ENCODE measurements around the gene RPS14. TPM values are rescaled to one million over a fixed set of nuclear protein-coding genes. Genes with fewer than 3 reads are reported as not detected.

RPS14 gene
- 1,000 to 10,000 TPM; 1,684 to 3,537 (median 3,314) TPM for total RNA-seq

- peak; percentile 97 to 98 for DNase-seq (ENCODE audit: low spot score in 2 of 2)
- H3K27ac ChIP-seq = peak within 1 kb of the TSS; percentile 97
- TF ChIP-seq POLR2AphosphoS5 (IDR thresholded peaks at IDR 0.05) = peak in 2 of 3 donors; percentile 77 to 93
- peak; percentile 83 to 95 for TF ChIP-seq CTCF (IDR thresholded peaks at IDR 0.05)
- no peak for TF ChIP-seq EP300 (IDR thresholded peaks at IDR 0.05)
- TF ChIP-seq POLR2A (IDR thresholded peaks at IDR 0.05) = peak; percentile 21 to 84
- H3K36me3 ChIP-seq = peaks cover 30% of the 10 kb centered on the region
- peak within 1 kb of the TSS; percentile 92 for H3K4me3 ChIP-seq
- WGBS = 4% methylated on average over 55 of the region's 58 CpGs
- H3K4me1 ChIP-seq = peaks cover 27% of the 10 kb centered on the region
- H3K27me3 ChIP-seq = no peaks in the 10 kb centered on the region
- no peaks in the 10 kb centered on the region for H3K9me3 ChIP-seq
Observed at GRCh38 chr5:150449517-150450339, at the start of gene RPS14. Gene RPS14, minus strand, starts transcription at chr5:150449739. Its CDS starts 2,006 bp downstream, at chr5:150447733.

- TF ChIP-seq POLR2A (IDR thresholded peaks at IDR 0.05) (no peak), EP300 (IDR thresholded peaks at IDR 0.05) (no peak)
- H3K4me3 ChIP-seq = no peak overlapping the region
- H3K27me3 ChIP-seq = no peaks in the 10 kb centered on the region
- no peak for DNase-seq (ENCODE audit: low spot score in 2 of 2)
- no peaks in the 10 kb centered on the region for H3K36me3 ChIP-seq
- peak overlapping the region; percentile 82 for H3K27ac ChIP-seq
- no peaks in the 10 kb centered on the region for H3K9me3 ChIP-seq
- H3K4me1 ChIP-seq = peaks cover 85% of the 10 kb centered on the region
Observed at GRCh38 chr5:150498971-150499370, 49.4 kb upstream of the RPS14 start.

GRCh38 chr5:150498501-150498900 lies 49.0 kb upstream of the RPS14 start:
- no peaks in the 10 kb centered on the region for H3K27me3 ChIP-seq
- TF ChIP-seq EP300 (IDR thresholded peaks at IDR 0.05) = no peak
- peaks cover 85% of the 10 kb centered on the region for H3K4me1 ChIP-seq
- DNase-seq (ENCODE audit: low spot score in 2 of 2) = no peak
- no peaks in the 10 kb centered on the region for H3K9me3 ChIP-seq
- WGBS = 64% methylated on average over 6 of the region's 6 CpGs
- H3K36me3 ChIP-seq = no peaks in the 10 kb centered on the region
- peak overlapping the region; percentile 82 for H3K27ac ChIP-seq
- no peak overlapping the region for H3K4me3 ChIP-seq

GRCh38 chr5:150497989-150498317 lies 48.4 kb upstream of the RPS14 start:
- H3K4me1 ChIP-seq = peaks cover 82% of the 10 kb centered on the region
- 40% methylated on average over 5 of the region's 5 CpGs for WGBS

GRCh38 chr5:150497274-150497988 lies 47.9 kb upstream of the RPS14 start:
- peaks cover 82% of the 10 kb centered on the region for H3K4me1 ChIP-seq

More at GRCh38 chr5:150497989-150498317, 48.4 kb upstream of the RPS14 start:
- Histone ChIP-seq H3K27ac (peak overlapping the region; percentile 82), H3K4me3 (no peak overlapping the region), H3K36me3 (no peaks in the 10 kb centered on the region), H3K9me3 (no peaks in the 10 kb centered on the region), H3K27me3 (no peaks in the 10 kb centered on the region)
- DNase-seq (ENCODE audit: low spot score in 2 of 2) = no peak
- TF ChIP-seq POLR2A (IDR thresholded peaks at IDR 0.05) (no peak), POLR2AphosphoS5 (IDR thresholded peaks at IDR 0.05) (no peak), EP300 (IDR thresholded peaks at IDR 0.05) (no peak), CTCF (IDR thresholded peaks at IDR 0.05) (no peak)

GRCh38 chr5:150496534-150496933 lies 47.0 kb upstream of the RPS14 start:
- Histone ChIP-seq H3K4me3 (no peak overlapping the region), H3K4me1 (peaks cover 82% of the 10 kb centered on the region), H3K27ac (peak overlapping the region; percentile 82), H3K36me3 (no peaks in the 10 kb centered on the region), H3K9me3 (no peaks in the 10 kb centered on the region), H3K27me3 (no peaks in the 10 kb centered on the region)
- no peak for DNase-seq (ENCODE audit: low spot score in 2 of 2)
- no peak for TF ChIP-seq EP300 (IDR thresholded peaks at IDR 0.05)
- WGBS = 43% methylated on average over 4 of the region's 4 CpGs

More at GRCh38 chr5:150497274-150497988, 47.9 kb upstream of the RPS14 start:
- H3K27ac ChIP-seq = peak overlapping the region; percentile 82
- no peaks in the 10 kb centered on the region for H3K27me3 ChIP-seq
- DNase-seq (ENCODE audit: low spot score in 2 of 2) = no peak
- no peaks in the 10 kb centered on the region for H3K36me3 ChIP-seq
- WGBS = 52% methylated on average over 14 of the region's 14 CpGs
- H3K9me3 ChIP-seq = no peaks in the 10 kb centered on the region
- TF ChIP-seq POLR2AphosphoS5 (IDR thresholded peaks at IDR 0.05) (peak in 2 of 3 donors; percentile 19 to 48), EP300 (IDR thresholded peaks at IDR 0.05) (no peak)
- no peak overlapping the region for H3K4me3 ChIP-seq

GRCh38 chr5:150496098-150496497 lies 46.6 kb upstream of the RPS14 start:
- H3K36me3 ChIP-seq = no peaks in the 10 kb centered on the region
- H3K4me3 ChIP-seq = no peak overlapping the region
- peak overlapping the region; percentile 82 for H3K27ac ChIP-seq
- no peak for TF ChIP-seq POLR2A (IDR thresholded peaks at IDR 0.05)
- H3K27me3 ChIP-seq = no peaks in the 10 kb centered on the region
- WGBS = 76% methylated on average over 3 of the region's 3 CpGs
- H3K4me1 ChIP-seq = peaks cover 82% of the 10 kb centered on the region
- DNase-seq (ENCODE audit: low spot score in 2 of 2) = no peak
- H3K9me3 ChIP-seq = no peaks in the 10 kb centered on the region
